GM12873 (cell line): ENCODE data around the gene CUBN.

ENCODE experiments used
- TF ChIP-seq, protein P1 (sequence below): IDR thresholded peaks from 2 replicates; pipeline ENCODE4 v1.5.1; 2012; ENCODE audit warnings: low read depth, mild to moderate bottlenecking, moderate library complexity, low read length, control low read depth; ENCODE audit not compliant: insufficient read depth; ENCODE audit errors: missing control alignments

CUBN gene

DNA sequence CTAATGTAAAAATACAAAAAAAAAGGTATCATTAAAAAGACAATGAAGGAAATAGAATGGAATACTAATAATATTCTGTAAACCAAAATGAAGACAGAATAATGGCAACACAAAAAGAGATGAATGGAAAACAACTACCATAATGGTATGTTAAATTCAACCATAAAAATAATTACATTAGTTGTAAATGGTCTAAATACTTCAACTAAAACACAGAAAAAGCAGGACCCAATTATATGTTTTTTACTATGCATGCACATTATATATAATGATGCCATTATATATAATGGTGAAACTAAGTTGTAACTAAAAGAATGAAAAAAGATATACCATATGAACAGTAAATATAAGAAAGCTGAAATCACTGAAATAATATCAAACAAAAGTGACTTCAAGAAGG lies 76.5 kb downstream of the CUBN start:
- TF ChIP-seq, protein P1, sequence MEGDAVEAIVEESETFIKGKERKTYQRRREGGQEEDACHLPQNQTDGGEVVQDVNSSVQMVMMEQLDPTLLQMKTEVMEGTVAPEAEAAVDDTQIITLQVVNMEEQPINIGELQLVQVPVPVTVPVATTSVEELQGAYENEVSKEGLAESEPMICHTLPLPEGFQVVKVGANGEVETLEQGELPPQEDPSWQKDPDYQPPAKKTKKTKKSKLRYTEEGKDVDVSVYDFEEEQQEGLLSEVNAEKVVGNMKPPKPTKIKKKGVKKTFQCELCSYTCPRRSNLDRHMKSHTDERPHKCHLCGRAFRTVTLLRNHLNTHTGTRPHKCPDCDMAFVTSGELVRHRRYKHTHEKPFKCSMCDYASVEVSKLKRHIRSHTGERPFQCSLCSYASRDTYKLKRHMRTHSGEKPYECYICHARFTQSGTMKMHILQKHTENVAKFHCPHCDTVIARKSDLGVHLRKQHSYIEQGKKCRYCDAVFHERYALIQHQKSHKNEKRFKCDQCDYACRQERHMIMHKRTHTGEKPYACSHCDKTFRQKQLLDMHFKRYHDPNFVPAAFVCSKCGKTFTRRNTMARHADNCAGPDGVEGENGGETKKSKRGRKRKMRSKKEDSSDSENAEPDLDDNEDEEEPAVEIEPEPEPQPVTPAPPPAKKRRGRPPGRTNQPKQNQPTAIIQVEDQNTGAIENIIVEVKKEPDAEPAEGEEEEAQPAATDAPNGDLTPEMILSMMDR: no peak

DNA sequence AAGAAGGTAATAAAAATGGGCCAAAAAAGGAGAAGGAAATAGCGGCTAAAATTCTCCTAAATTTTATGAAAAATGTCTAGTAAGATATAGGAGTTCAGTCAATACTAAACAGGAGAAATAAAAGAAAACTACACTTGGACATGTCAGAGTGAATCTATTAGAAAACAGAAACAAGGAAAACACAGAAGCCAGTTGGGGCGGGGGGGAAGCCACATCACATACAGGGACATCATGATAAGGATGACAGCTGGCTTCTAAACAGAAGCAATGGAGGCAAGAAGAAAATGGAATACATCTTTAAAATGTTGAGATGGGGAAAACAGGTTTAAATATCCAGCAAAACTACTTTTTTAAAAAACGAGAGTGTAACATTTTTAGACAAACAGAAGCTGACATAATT lies 77.8 kb downstream of the CUBN start:
- TF ChIP-seq, protein P1: no peak

DNA sequence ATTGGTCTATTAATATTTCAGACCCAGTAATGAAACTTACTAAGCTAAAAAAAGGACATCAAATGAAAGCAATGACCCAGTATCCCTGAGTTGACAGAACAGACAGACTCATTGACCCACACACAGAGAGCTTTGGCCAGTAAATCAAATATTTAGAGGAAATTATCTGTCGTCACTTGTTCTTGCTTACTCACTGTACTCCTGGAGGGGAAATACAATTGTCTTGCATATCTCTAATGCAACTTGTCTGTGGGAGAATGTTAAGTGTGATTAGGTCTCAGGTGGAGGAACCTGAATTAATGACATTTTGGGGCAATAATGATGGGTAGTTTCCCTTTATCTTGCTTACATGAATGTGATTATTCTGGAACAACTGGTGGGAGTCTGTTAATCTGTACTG lies 80.4 kb downstream of the CUBN start:
- TF ChIP-seq, protein P1: no peak

DNA sequence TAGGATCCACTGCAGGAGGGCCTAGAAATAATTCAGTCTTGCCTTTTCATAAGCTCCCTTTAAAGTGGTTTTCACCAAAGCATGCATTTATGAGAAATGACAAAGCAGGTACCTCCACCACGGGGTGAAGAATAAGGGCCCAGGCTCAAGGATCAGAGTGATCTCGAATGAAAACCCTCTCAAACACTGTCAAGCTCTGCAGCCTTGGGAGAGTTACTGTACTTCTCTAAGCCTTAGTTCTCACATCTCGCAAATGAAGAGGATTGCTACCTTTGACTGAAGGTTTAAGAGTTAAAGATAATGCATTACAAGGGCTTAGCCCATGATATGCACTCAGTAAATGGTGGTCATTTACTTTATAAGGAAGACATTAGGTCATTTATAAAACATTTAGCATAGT lies 81.7 kb downstream of the CUBN start:
- TF ChIP-seq, protein P1: no peak

- TF ChIP-seq, protein P1: no peak
These were observed 82.6 kb downstream of the CUBN start for GRCh38 chr10:17046989-17047388.

DNA sequence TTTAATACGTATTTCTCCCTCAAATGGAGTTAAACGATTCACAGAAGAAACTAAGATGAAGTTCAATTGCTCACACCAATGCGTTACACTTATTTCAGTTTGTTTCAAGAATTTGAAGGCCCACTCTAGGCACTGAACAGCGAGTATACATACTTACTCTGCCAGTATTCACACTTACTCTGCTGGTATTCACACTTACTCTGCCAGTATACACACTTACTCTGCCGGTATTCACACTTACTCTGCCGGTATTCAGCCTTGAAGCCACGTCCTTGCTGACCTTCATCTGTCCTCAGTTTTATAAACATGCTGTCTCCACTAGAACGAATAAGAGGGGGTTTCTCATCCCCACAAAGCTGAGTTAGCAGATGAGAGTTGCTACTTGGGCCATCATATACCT lies 86.0 kb downstream of the CUBN start:
- TF ChIP-seq, protein P1: no peak

DNA sequence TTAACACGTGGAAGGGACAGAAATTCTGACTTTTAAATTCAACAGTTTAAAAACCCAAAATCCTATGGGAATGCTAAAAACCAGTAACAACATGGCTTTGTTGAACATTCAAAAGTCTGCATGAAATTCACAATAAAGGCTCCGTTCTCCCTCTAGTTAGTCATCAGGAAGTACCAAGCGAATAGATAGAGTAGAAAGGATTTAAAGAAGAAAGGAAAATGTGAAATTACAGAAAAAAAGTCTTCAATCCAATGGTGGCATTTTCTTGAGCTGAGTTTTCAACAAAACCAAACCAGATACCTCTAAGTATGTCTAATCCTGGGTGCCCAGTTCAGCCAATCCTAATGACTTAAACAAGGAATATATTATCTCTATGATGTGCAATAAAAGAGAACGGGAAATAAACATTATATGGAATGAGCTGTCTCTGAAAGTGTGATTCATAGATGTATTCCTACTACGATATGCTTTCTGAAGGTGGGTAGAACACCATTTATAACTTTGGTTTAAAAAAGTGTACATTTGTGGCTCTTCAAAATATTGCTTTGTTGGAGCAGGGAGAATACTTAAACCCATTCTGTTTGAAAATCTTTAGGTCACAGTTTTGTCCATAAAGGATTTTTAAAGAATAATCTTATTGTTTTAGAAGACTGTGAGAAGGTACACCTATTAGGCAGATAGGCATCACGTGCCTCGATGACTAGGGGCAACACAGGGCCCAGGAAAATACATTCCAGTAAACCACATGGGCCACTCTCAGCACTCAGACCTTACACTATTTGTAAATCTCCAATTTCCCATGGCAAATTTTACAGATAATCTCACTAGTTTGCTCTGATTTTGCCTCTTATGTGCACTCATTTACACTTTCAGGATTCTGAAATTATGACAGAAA lies 87.7 kb downstream of the CUBN start:
- TF ChIP-seq, protein P1: no peak
